Tibial nerve (tissue), 4 donors: Measurements from ENCODE around the gene SLC25A41. TPM values are rescaled to one million over a fixed set of nuclear protein-coding genes. Genes with fewer than 3 reads are reported as not detected.

Experiments used
- DNase-seq, 2 donors: peaks; one replicate each; pipeline ENCODE4 v3.0.0-alpha.2; 2019; ENCODE audit warnings: low spot score in 2 of 2
- H3K27ac ChIP-seq, 4 donors: fragments of 200-600 bp; sonication (generic) in 3 of 4; one replicate each; pipeline ENCODE4 v1.5.1; 2017 to 2019; ENCODE audit warnings: mild to moderate bottlenecking in 1 of 4
- H3K27me3 ChIP-seq, 2 donors: fragments of 200-600 bp; sonication (generic) in 1 of 2; one replicate each; pipeline versions ENCODE4 v1.5.1 to v1.6.0; 2017 to 2019
- H3K36me3 ChIP-seq, 3 donors: fragments of 200-600 bp; sonication (generic); one replicate each; pipeline ENCODE4 v1.5.1; 2018 to 2019
- H3K4me1 ChIP-seq, 4 donors: fragments of 200-600 bp; sonication (generic) in 3 of 4; one replicate each; pipeline ENCODE4 v1.5.1; 2017 to 2019
- H3K4me3 ChIP-seq, 4 donors: fragments of 200-600 bp; sonication (generic) in 3 of 4; one replicate each; pipeline ENCODE4 v1.5.1; 2017 to 2019; ENCODE audit warnings: mild to moderate bottlenecking in 1 of 4, moderate library complexity in 1 of 4
- H3K9me3 ChIP-seq, 4 donors: fragments of 200-600 bp; sonication (generic) in 3 of 4; one replicate each; pipeline ENCODE4 v1.5.1; 2017 to 2019
- EP300 ChIP-seq, 2 donors: sonication (generic); formaldehyde crosslinking; IDR thresholded peaks; one replicate each; pipeline ENCODE4 v1.6.1; 2017; ENCODE audit warnings: antibody characterized with exemption in 2 of 2, mild to moderate bottlenecking in 1 of 2
- POLR2A ChIP-seq, 2 donors: fragments of 450-650 bp; IDR thresholded peaks; one replicate each; pipeline ENCODE4 v1.6.1; 2017; ENCODE audit warnings: antibody characterized with exemption in 2 of 2, mild to moderate bottlenecking in 2 of 2, moderate library complexity in 2 of 2
- WGBS, 2 donors: methylation state at CpG; one replicate each; pipeline ENCODE4 v1.1.5; 2018; 5-methylcytosine and 5-hydroxymethylcytosine counted together
- total RNA-seq, 4 donors: library from RNA; depleted of rRNA; stranded (reverse); fragments of >200 nt; gene quantifications; one replicate each; pipeline ENCODE4 v1.1.0, GENCODE V29; 2016
- TF ChIP-seq, protein P1 (sequence below), 5 experiments: fragments of 200-600 bp in 3 of 5; fragments of 450-650 bp in 2 of 5; sonication (generic) in 3 of 5; IDR thresholded peaks; one replicate each; pipeline ENCODE4 v1.5.1; 2016 to 2019; ENCODE audit warnings: antibody characterized with exemption in 5 of 5, mild to moderate bottlenecking in 3 of 5, moderate library complexity in 2 of 5

Gene SLC25A41
- total RNA-seq, 4 donors from 2014 or later = 0.63 TPM; not detected in 3

DNA sequence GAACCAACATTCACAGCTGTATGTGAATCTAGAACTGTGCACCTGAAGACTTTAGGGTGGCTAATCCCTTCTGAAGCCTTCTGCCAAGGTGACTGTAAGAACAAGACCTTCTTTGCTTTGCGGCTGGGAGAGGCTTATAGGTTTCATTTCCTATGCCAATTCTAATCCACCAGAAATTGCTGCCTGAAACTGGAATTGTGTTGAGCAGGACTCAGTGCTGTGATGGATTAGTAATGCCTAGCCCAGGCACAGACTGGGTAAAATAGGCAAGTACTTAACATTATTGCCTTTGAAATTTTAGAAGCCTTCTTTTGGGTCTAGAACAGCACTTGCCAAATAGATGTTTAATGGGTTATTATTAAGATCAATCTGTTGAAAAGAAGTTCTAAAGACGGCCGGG is 14.5 kb upstream of the SLC25A41 start:
- DNase-seq = no peak
- H3K4me3 ChIP-seq = no peak overlapping the region
- TF ChIP-seq, protein P1, sequence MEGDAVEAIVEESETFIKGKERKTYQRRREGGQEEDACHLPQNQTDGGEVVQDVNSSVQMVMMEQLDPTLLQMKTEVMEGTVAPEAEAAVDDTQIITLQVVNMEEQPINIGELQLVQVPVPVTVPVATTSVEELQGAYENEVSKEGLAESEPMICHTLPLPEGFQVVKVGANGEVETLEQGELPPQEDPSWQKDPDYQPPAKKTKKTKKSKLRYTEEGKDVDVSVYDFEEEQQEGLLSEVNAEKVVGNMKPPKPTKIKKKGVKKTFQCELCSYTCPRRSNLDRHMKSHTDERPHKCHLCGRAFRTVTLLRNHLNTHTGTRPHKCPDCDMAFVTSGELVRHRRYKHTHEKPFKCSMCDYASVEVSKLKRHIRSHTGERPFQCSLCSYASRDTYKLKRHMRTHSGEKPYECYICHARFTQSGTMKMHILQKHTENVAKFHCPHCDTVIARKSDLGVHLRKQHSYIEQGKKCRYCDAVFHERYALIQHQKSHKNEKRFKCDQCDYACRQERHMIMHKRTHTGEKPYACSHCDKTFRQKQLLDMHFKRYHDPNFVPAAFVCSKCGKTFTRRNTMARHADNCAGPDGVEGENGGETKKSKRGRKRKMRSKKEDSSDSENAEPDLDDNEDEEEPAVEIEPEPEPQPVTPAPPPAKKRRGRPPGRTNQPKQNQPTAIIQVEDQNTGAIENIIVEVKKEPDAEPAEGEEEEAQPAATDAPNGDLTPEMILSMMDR (IDR thresholded peaks at IDR 0.05) = no peak
- TF ChIP-seq EP300 (IDR thresholded peaks at IDR 0.05) (no peak), POLR2A (IDR thresholded peaks at IDR 0.05) (no peak)
- H3K27me3 ChIP-seq = no peaks in the 10 kb centered on the region
- H3K27ac ChIP-seq = no peak overlapping the region
- H3K9me3 ChIP-seq = peaks cover 0 to 22% (median 0%) of the 10 kb centered on the region in 4 donors
- H3K4me1 ChIP-seq = no peaks in the 10 kb centered on the region
- 90 to 92% methylated on average over 3 of the region's 3 CpGs for WGBS, 2 donors
- peaks cover 0 to 97% (median 0%) of the 10 kb centered on the region in 3 donors for H3K36me3 ChIP-seq

DNA sequence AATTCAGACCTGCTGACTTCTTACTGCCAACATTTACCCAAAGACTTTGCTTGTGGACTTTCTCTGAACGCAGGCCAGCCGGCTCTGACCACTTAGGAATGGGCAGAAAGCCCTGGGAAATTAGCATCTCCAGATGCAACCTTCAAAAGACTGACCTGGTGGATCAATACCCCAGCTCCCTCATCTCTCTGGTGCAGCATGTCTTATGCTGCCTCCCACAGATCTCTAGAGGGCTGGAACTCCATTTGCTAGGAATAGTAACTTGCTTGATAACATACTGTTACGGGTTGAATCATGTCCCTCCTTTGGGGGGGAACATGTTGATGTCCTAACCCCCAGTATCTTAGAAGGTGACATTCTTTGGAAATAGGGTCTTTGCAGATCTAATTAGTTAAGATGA is 12.9 kb upstream of the SLC25A41 start:
- H3K4me3 ChIP-seq = no peak overlapping the region
- H3K9me3 ChIP-seq = peaks cover 0 to 20% (median 0%) of the 10 kb centered on the region in 4 donors
- no peak overlapping the region for H3K27ac ChIP-seq
- H3K27me3 ChIP-seq = no peaks in the 10 kb centered on the region
- peaks cover 0 to 97% (median 0%) of the 10 kb centered on the region in 3 donors for H3K36me3 ChIP-seq
- TF ChIP-seq EP300 (IDR thresholded peaks at IDR 0.05) (no peak), POLR2A (IDR thresholded peaks at IDR 0.05) (no peak)
- TF ChIP-seq, protein P1 (IDR thresholded peaks at IDR 0.05) = no peak
- 98% methylated on average over 3 of the region's 3 CpGs for WGBS, 2 donors
- no peaks in the 10 kb centered on the region for H3K4me1 ChIP-seq
- no peak for DNase-seq

DNA sequence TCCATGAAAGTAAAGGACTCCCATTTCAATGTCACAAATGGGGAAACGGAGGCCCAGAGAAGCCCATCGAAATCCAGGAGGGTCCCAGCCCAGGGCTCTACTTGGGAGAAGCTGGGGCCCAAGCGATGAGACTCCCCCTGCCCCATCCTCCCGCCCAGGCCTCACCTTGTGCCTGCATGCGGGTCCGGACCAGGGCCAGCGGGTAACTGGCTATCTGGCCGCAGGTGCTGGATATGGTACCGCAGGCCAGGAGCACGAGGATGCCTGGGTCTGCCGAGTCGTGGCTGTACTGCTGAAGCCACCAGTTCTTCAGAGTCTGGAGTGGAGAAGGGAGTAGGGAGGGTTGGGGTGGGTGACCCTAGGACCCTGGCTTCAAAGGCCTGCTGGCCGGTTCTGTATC is 10.4 kb upstream of the SLC25A41 start:
- Histone ChIP-seq H3K4me3 (no peak overlapping the region), H3K4me1 (no peaks in the 10 kb centered on the region), H3K27ac (no peak overlapping the region), H3K9me3 (peaks cover 0 to 20% (median 0%) of the 10 kb centered on the region in 4 donors), H3K27me3 (no peaks in the 10 kb centered on the region), H3K36me3 (peaks cover 0 to 74% (median 0%) of the 10 kb centered on the region in 3 donors)
- 87 to 94% methylated on average over 12 to 13 of the region's 13 CpGs for WGBS, 2 donors
- DNase-seq = no peak
- TF ChIP-seq, protein P1 (IDR thresholded peaks at IDR 0.05) = no peak
- TF ChIP-seq POLR2A (IDR thresholded peaks at IDR 0.05) (no peak), EP300 (IDR thresholded peaks at IDR 0.05) (no peak)

DNA sequence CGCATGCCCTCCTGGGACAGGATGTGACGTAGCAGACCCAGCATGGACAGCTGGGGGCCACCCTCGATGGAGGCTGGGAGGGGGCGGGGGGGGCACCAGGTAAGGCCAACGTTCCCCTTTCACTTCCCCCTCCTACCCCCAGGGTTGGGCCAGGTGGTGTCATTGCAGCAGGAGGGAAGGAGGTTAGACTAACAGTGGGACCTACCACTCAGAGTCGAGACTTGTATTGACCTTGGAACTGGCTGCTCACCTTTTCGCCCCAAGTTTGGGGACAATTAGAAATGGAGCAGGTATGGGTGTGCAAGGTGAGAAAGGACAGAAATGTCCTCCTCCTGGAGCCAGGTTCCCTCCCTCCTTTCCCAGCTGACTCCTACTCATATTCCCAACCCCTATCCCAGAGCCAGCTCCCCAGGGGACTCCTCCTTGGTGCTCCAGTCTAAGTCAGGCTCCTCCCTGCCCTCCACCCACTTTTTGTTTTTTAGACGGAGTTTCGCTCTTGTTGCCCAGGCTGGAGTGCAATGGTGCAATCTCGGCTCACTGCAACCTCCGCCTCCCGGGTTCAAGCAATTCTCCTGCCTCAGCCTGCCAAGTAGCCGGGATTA is 8.6 kb upstream of the SLC25A41 start:
- no peaks in the 10 kb centered on the region for H3K27me3 ChIP-seq
- no peaks in the 10 kb centered on the region for H3K4me1 ChIP-seq
- H3K36me3 ChIP-seq = peaks cover 0 to 56% (median 0%) of the 10 kb centered on the region in 3 donors
- TF ChIP-seq EP300 (IDR thresholded peaks at IDR 0.05) (no peak), POLR2A (IDR thresholded peaks at IDR 0.05) (no peak)
- TF ChIP-seq, protein P1 (IDR thresholded peaks at IDR 0.05) = no peak
- peaks cover 0 to 19% (median 0%) of the 10 kb centered on the region in 4 donors for H3K9me3 ChIP-seq
- no peak overlapping the region for H3K4me3 ChIP-seq
- no peak overlapping the region for H3K27ac ChIP-seq
- no peak for DNase-seq
- 86 to 88% methylated on average over 13 of the region's 13 CpGs for WGBS, 2 donors

DNA sequence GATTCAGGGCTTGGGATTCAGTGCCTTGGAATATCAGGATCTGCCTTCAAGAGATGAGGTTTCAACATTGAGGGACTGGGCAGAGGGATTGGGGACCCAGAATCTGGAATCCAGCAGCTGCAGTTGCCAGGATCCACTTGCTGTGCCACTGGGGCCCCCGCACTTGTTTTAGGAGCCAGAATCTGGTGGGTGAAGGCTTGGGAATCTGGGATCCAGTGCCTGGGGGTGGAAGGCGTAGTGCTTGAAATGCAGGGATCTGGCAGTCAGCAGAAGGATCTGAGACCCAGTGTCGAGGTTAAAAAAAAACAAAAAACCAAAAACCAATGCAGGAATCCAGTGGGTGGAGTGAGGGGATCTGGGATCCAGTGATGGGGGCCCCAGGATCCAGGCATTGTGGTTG is 7.3 kb upstream of the SLC25A41 start:
- Histone ChIP-seq H3K36me3 (peaks cover 0 to 44% (median 0%) of the 10 kb centered on the region in 3 donors), H3K4me3 (no peak overlapping the region), H3K9me3 (peaks cover 0 to 7% (median 0%) of the 10 kb centered on the region in 4 donors), H3K27me3 (no peaks in the 10 kb centered on the region), H3K4me1 (no peaks in the 10 kb centered on the region), H3K27ac (no peak overlapping the region)
- DNase-seq = no peak
- TF ChIP-seq EP300 (IDR thresholded peaks at IDR 0.05) = no peak
- TF ChIP-seq POLR2A (IDR thresholded peaks at IDR 0.05) = no peak
- TF ChIP-seq, protein P1 (IDR thresholded peaks at IDR 0.05) = no peak
- 80 to 83% methylated on average over 3 of the region's 3 CpGs for WGBS, 2 donors
